ENCODE data around the gene PDZD7. TPM values are rescaled to one million over a fixed set of nuclear protein-coding genes. Genes with fewer than 3 reads are reported as not detected.

Gene PDZD7
- 1 to 10 TPM; 1.7 to 3.1 TPM for total RNA-seq
- 1.1 TPM for polyA plus RNA-seq (2013, experiment 1 of 2)
- polyA plus RNA-seq (2013, experiment 2 of 2) = 1.4 TPM
- total RNA-seq = 0 to 3.6 (median 1.3) reads per million in 172 experiments

DNA sequence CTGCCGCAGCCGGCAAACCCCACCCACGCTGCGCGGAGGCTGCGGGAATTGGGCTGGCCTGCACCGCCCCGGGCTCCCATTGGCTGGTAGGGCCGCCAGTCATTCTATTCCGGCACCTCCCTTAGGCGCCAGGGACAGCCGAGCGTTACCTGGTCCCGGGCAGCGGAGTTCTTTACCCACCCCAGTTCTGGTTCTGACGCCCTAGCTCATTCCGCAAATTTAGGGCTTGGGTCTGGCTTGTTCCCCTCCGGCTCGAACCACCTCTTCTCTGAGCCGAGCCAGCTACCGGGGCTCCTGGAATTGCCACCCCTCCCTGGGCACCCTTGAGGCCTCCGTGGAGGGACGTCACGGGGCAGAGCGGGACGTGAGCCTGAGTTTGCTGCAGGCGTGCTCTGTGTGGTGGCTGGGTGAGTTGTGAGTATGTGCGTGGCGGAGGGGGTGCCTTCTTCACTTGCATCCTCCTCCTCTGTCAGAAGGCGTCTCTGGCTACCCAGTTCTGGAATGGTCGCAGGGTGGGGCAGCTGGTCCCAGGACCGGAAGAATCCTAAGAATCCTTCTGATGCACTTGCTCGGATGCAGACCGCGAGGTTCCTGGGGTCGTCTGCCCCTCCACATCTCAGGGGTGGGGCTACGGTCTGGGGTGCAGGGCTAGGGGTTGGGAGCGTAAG, at the start of gene PDZD7, which contains the start of gene SFXN3:
TSS of gene PDZD7 (minus strand) at position 2 of the 668 bp plus-strand sequence. CDS start 910 bp downstream, outside the sequence.
TSS of gene SFXN3 (plus strand) at position 107 of the 668 bp plus-strand sequence. CDS start 3,461 bp downstream, outside the sequence.
- Mint-ChIP-seq H3K9me3 (no peaks in the 10 kb centered on the region), H3K4me1 (ENCODE audit: low read depth) (peaks cover 19% of the 10 kb centered on the region), H3K27me3 (no peaks in the 10 kb centered on the region), H3K27ac (peak within 1 kb of the TSS; percentile 97), H3K4me3 (peak within 1 kb of the TSS; percentile 95), H3K36me3 (ENCODE audit: low read depth) (peaks cover 29% of the 10 kb centered on the region)
- Histone ChIP-seq H3K36me3 (ENCODE audit: insufficient read depth, low read length) (peaks cover 19% of the 10 kb centered on the region), H3K4me1 (ENCODE audit: insufficient read depth, low read length) (peaks cover 38% of the 10 kb centered on the region), H3K27me3 (ENCODE audit: control insufficient read depth in 1 of 2, insufficient read depth in 2 of 2, low read length in 2 of 2) (no peaks in the 10 kb centered on the region), H3K9me3 (ENCODE audit: control insufficient read depth in 1 of 2, insufficient read depth in 1 of 2, low read length in 2 of 2) (no peaks in the 10 kb centered on the region), H3K27ac (ENCODE audit: low read depth in 1 of 2, low read length in 2 of 2) (peak within 1 kb of the TSS; percentile 93 to 97), H3K4me3 (ENCODE audit: low read length) (peak within 1 kb of the TSS; percentile 99)
- ChIA-PET POLR2A (interaction anchor here (0.9 to 3.2 kb wide), 7 partner anchors 10 to 119 kb away, joined by 3 to 48 read pairs (median 4); partner anchors contain the start of genes KAZALD1 and LZTS2), CTCF (interaction anchor here (0.9 to 3.5 kb wide), 13 partner anchors 10 to 496 kb away, joined by 3 to 28 read pairs (median 5); partner anchors contain the start of genes HIF1AN and LZTS2)
- DNase-seq (peak; percentile 94 to 98 (median 97)), ATAC-seq (ENCODE audit: poor library complexity) (peak; percentile 76)
- TF ChIP-seq, protein P1, sequence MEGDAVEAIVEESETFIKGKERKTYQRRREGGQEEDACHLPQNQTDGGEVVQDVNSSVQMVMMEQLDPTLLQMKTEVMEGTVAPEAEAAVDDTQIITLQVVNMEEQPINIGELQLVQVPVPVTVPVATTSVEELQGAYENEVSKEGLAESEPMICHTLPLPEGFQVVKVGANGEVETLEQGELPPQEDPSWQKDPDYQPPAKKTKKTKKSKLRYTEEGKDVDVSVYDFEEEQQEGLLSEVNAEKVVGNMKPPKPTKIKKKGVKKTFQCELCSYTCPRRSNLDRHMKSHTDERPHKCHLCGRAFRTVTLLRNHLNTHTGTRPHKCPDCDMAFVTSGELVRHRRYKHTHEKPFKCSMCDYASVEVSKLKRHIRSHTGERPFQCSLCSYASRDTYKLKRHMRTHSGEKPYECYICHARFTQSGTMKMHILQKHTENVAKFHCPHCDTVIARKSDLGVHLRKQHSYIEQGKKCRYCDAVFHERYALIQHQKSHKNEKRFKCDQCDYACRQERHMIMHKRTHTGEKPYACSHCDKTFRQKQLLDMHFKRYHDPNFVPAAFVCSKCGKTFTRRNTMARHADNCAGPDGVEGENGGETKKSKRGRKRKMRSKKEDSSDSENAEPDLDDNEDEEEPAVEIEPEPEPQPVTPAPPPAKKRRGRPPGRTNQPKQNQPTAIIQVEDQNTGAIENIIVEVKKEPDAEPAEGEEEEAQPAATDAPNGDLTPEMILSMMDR (IDR thresholded peaks at IDR 0.05) = no peak
- intact Hi-C loops (cut with DNase I, micrococcal nuclease) = loop anchor here (1.0 to 5.0 kb wide), 2 partner anchors 33 to 36 kb away; no protein-coding TSS in a partner anchor

DNA sequence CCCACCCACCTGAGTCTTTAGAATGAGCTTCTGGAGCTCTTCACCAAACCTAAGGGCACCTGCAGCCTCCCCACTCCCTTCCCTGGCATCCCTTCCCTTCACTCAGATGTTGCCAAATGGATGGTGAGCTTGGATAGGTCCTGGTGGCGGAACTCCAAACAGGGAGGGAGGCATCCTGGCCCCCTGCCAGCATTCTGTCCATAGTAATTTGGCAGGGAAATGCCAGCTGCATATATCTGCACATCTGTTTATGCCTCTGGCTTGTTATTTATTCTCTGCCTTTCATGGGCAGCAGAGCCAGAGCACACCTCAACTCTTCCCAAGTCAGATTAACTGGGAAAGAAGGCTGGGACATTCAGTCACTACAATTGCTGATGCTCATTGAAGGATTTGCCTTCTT, 48.9 kb upstream of the PDZD7 start:
- TF ChIP-seq, protein P1 (IDR thresholded peaks at IDR 0.05) = no peak
- Histone ChIP-seq H3K27ac (ENCODE audit: low read depth in 1 of 2, low read length in 2 of 2) (no peak overlapping the region), H3K36me3 (ENCODE audit: insufficient read depth, low read length) (no peaks in the 10 kb centered on the region), H3K27me3 (ENCODE audit: control insufficient read depth in 1 of 2, insufficient read depth in 2 of 2, low read length in 2 of 2) (peaks cover 25 to 37% of the 10 kb centered on the region in 2 experiments), H3K4me1 (ENCODE audit: insufficient read depth, low read length) (no peaks in the 10 kb centered on the region), H3K4me3 (ENCODE audit: low read length) (no peak overlapping the region), H3K9me3 (ENCODE audit: control insufficient read depth in 1 of 2, insufficient read depth in 1 of 2, low read length in 2 of 2) (no peaks in the 10 kb centered on the region)
- intact Hi-C loops (cut with DNase I, micrococcal nuclease) = no loop called here
- no peaks in the 10 kb centered on the region for H3K4me1 Mint-ChIP-seq (ENCODE audit: low read depth)
- ChIA-PET POLR2A (no interaction called here), CTCF (no interaction called here)
- no peak for ATAC-seq (ENCODE audit: poor library complexity)
- no peaks in the 10 kb centered on the region for H3K36me3 Mint-ChIP-seq (ENCODE audit: low read depth)
- no peaks in the 10 kb centered on the region for H3K9me3 Mint-ChIP-seq
- H3K4me3 Mint-ChIP-seq = no peak overlapping the region
- DNase-seq = no peak
- peaks cover 75% of the 10 kb centered on the region for H3K27me3 Mint-ChIP-seq
- H3K27ac Mint-ChIP-seq = no peak overlapping the region

DNA sequence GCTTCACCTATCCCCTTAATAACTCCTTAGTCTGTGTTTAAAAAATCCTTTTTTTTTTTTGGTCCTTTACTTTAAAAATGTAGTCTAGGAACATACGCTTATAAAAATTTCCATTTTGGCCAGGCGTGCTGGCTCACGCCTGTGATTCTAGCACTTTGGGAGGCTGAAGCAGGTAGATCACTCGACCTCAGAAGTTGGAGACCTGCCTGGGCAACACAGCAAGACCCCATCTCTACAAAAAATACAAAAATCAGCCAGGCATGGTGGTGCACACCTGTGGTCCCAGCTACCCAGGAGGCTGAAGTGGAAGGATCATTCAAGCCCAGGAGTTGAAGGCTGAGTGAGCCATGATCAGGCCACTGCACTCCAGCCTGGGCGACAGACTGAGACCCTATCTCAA, 45.7 kb upstream of the PDZD7 start:
- no peaks in the 10 kb centered on the region for H3K4me1 Mint-ChIP-seq (ENCODE audit: low read depth)
- no peaks in the 10 kb centered on the region for H3K4me1 ChIP-seq (ENCODE audit: insufficient read depth, low read length)
- no peaks in the 10 kb centered on the region for H3K36me3 Mint-ChIP-seq (ENCODE audit: low read depth)
- H3K27ac Mint-ChIP-seq = no peak overlapping the region
- peaks cover 31 to 43% of the 10 kb centered on the region in 2 experiments for H3K27me3 ChIP-seq (ENCODE audit: control insufficient read depth in 1 of 2, insufficient read depth in 2 of 2, low read length in 2 of 2)
- intact Hi-C loops (cut with DNase I, micrococcal nuclease) = no loop called here
- no peaks in the 10 kb centered on the region for H3K9me3 ChIP-seq (ENCODE audit: control insufficient read depth in 1 of 2, insufficient read depth in 1 of 2, low read length in 2 of 2)
- H3K4me3 ChIP-seq (ENCODE audit: low read length) = no peak overlapping the region
- H3K27me3 Mint-ChIP-seq = peaks cover 83% of the 10 kb centered on the region
- H3K4me3 Mint-ChIP-seq = no peak overlapping the region
- no peak for DNase-seq
- H3K9me3 Mint-ChIP-seq = no peaks in the 10 kb centered on the region
- no peaks in the 10 kb centered on the region for H3K36me3 ChIP-seq (ENCODE audit: insufficient read depth, low read length)
- POLR2A ChIA-PET = no interaction called here
- CTCF ChIA-PET = no interaction called here
- H3K27ac ChIP-seq (ENCODE audit: low read depth in 1 of 2, low read length in 2 of 2) = no peak overlapping the region
- no peak for ATAC-seq (ENCODE audit: poor library complexity)
- TF ChIP-seq, protein P1 (IDR thresholded peaks at IDR 0.05) = no peak

Data from CD4-positive, alpha-beta T cell (primary cell).